Measurements from ENCODE around the gene KMT2C. TPM values are rescaled to one million over a fixed set of nuclear protein-coding genes. Genes with fewer than 3 reads are reported as not detected.

KMT2C gene
- total and polyA plus RNA-seq, 2 of the 8 experiments (the other 6 are each of a cell fraction or from before 2014, with no cell fraction given): 9.1 to 40.8 TPM

DNA sequence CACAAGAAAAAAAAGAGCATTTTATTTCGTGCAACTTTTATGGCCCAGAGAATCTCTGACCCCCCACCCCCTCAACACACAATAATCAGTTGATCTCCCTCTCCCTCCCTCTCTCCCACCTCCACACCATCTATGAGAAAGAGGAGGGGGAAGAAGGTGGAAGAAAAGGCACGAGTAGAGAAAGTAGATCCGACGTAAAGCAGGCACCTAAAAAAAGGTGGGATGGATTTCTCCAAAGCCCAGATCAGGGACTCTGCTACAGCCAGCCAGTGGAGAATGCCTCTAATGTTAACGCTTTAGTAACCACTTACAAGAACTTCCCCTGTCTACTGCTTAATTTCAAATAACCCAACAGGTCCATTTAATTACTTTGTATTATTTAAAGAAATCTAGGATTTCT lies 24.4 kb downstream of the KMT2C start (continued):
- TF ChIP-seq EGR1 (IDR thresholded peaks at IDR 0.05; ENCODE audit: borderline replicate concordance, low read depth, low read length) (peak; percentile 83; the same call in 1 of the 2 replicates), SUZ12 (IDR thresholded peaks at IDR 0.05; ENCODE audit: low read length) (no peak), YY1 (IDR thresholded peaks at IDR 0.05; ENCODE audit: low read depth, low read length) (peak; percentile 10; the same call in 1 of the 2 replicates), KDM5A (IDR thresholded peaks at IDR 0.05; ENCODE audit: low read length) (no peak), RBBP5 (IDR thresholded peaks at IDR 0.05; ENCODE audit: borderline replicate concordance, low read depth, low read length) (no peak)

Data from H1 (cell line).